GM10266 (cell line): ENCODE data around the gene PRKCA.
"Not testable (repeated sequence)": the region's sequence is repeated elsewhere in the genome, so short reads cannot be mapped to it uniquely, and the experiment has no call there.

ENCODE experiments used
- DNase-seq: peaks from one replicate; pipeline ENCODE4 v3.0.0; 2012; ENCODE audit errors: extremely low spot score
- CTCF ChIP-seq: IDR thresholded peaks from 2 replicates; pipeline ENCODE4 v1.5.1; 2012; ENCODE audit warnings: mild to moderate bottlenecking, low read depth; ENCODE audit not compliant: control insufficient read depth, insufficient read depth; ENCODE audit errors: missing control alignments

Gene PRKCA

GRCh38 chr17:66485309-66485947 lies 183.0 kb downstream of the PRKCA start:
- DNase-seq: no peak
- no peak for TF ChIP-seq CTCF

DNA sequence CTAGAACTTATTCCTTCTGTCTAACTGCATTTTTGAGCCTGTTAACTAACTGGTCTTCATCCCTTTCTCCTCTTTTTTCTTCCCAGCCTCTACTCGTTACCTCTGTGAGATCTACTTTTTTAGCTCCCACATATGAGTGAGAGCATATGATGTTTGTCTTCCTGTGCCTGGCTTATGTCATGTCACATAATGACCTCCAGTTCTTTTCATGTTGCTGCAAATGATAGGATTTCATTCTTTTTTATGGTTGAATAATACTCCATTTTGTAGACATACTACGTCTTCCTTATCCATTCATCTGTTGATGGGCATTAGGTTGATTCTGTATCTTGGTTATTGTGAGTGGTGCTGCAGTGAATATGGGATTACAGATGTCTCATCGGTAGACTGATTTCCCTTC lies 184.7 kb downstream of the PRKCA start:
- DNase-seq: no peak

GRCh38 chr17:66487981-66488468 lies 185.6 kb downstream of the PRKCA start:
- no peak for DNase-seq
- TF ChIP-seq CTCF: no peak

More for the DNA sequence above, 184.7 kb downstream of the PRKCA start:
- TF ChIP-seq CTCF: no peak

GRCh38 chr17:66488864-66489263 lies 186.5 kb downstream of the PRKCA start:
- DNase-seq: no peak
- TF ChIP-seq CTCF: no peak

DNA sequence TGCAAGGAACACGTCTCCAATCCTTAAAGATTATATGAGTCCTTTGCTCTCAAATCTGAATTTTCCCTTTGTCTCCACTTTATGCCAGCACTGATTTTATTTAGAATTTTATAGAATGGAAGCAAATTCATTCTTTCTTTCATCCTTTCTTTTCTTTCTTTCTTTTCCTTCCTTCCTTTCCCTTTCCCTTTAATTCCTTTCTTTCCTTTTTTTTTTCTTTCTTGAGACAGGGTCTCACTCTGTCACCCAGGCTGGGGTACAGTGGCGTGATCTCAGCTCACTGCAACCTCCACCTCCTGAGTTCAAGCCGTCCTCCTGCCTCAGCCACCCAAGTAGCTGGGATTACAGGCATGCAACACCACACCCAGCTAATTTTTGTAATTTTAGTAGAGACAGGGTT lies 187.2 kb downstream of the PRKCA start:
- not testable (repeated sequence) for DNase-seq

- no peak for TF ChIP-seq CTCF
- no peak for DNase-seq
Observed at GRCh38 chr17:66491213-66491612, 188.8 kb downstream of the PRKCA start.

GRCh38 chr17:66491665-66492064 lies 189.3 kb downstream of the PRKCA start:
- no peak for DNase-seq
- TF ChIP-seq CTCF: no peak

DNA sequence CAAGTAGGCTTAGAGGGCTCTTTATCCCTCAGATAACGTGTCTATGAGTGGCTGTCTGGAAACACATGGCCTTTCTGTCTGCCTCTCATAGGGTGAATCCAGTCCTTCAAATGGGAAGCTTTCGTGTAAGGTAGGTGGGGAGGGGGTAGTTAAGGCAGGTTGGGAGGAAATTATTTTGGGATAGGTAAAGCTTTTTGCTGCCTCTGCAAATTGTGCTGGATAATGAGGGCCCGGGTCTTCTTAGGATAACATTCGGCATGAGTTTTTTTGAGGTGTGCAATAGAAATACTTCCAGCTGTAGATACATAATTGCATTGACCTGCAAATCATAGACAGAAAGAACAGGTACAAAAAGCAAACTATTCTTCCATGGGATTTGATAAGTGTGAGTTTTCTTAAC lies 189.7 kb downstream of the PRKCA start:
- TF ChIP-seq CTCF: no peak
- DNase-seq: no peak
